ENCODE data around the gene RCAN1.

- TF ChIP-seq EZH2 (IDR thresholded peaks at IDR 0.05; ENCODE audit: borderline replicate concordance, low read depth, low read length) (no peak), ZNF263 (CRISPR knock-in tag; IDR thresholded peaks at IDR 0.05; ENCODE audit: borderline replicate concordance) (no peak), JUND (IDR thresholded peaks at IDR 0.05; ENCODE audit: borderline replicate concordance, low read depth, low read length) (no peak), JUND (tag; IDR thresholded peaks at IDR 0.05; ENCODE audit: borderline replicate concordance, low read depth, low read length) (no peak), ZNF24 (IDR thresholded peaks at IDR 0.05) (no peak), ZKSCAN8 (CRISPR knock-in tag; IDR thresholded peaks at IDR 0.05) (no peak; the same call in 1 of the 2 replicates), RFX5 (IDR thresholded peaks at IDR 0.05; ENCODE audit: low read depth, low read length) (no peak)
These were observed 538 bp upstream of the RCAN1 start for GRCh38 chr21:34615487-34615814.
